CD4-positive, CD25-positive, alpha-beta regulatory T cell (primary cell): ENCODE results near the gene ABCA8. TPM values are rescaled to one million over a fixed set of nuclear protein-coding genes. Genes with fewer than 3 reads are reported as not detected.

Experiments
- ATAC-seq, 2 donors: fragments of 150-1000 bp; cut with Tn5 transposase; one replicate each; pipeline ENCODE4 v1.10.0; 2021; ENCODE audit warnings: low read depth in 2 of 2, moderate number of reproducible peaks in 2 of 2, moderate library complexity in 1 of 2
- DNase-seq, 3 donors: peaks; one replicate each; pipeline versions ENCODE4 v3.0.0 to v3.0.0-alpha.2; 2012 to 2022; ENCODE audit warnings: mixed read lengths in 1 of 3
- H3K27ac ChIP-seq: one replicate; pipeline ENCODE4 v1.7.0; 2013; ENCODE audit warnings: mild to moderate bottlenecking, low read length; ENCODE audit not compliant: insufficient read depth, poor library complexity, severe bottlenecking
- H3K27me3 ChIP-seq: one replicate; pipeline ENCODE4 v1.7.0; 2013; ENCODE audit warnings: low read length; ENCODE audit not compliant: control insufficient read depth, insufficient read depth
- H3K36me3 ChIP-seq: one replicate; pipeline ENCODE4 v1.7.0; 2013; ENCODE audit warnings: mild to moderate bottlenecking, low read length, moderate library complexity; ENCODE audit not compliant: control insufficient read depth, insufficient read depth
- H3K4me1 ChIP-seq: 2 replicates; pipeline ENCODE4 v1.7.0; 2013; ENCODE audit warnings: mild to moderate bottlenecking, low read length; ENCODE audit not compliant: insufficient read depth, control insufficient read depth, poor library complexity, severe bottlenecking
- H3K4me3 ChIP-seq: one replicate; pipeline ENCODE4 v1.7.0; 2013; ENCODE audit warnings: low read depth, mild to moderate bottlenecking, low read length, moderate library complexity
- H3K9me3 ChIP-seq, 2 experiments: 1 replicate in 1 of 2; 2 replicates in 1 of 2; pipeline ENCODE4 v1.7.0; 2013; ENCODE audit warnings: low read length in 2 of 2, mild to moderate bottlenecking in 1 of 2, moderate library complexity in 1 of 2; ENCODE audit not compliant: control insufficient read depth in 2 of 2
- H3K27ac Mint-ChIP-seq, 3 donors: one replicate each; pipeline ENCODE4 v1.8.0; 2020 to 2022; ENCODE audit warnings: mild to moderate bottlenecking in 3 of 3, mixed read lengths in 3 of 3, moderate library complexity in 2 of 3
- H3K27me3 Mint-ChIP-seq: one replicate; pipeline ENCODE4 v1.8.0; 2022; ENCODE audit warnings: mild to moderate bottlenecking, mixed read lengths
- H3K36me3 Mint-ChIP-seq: one replicate; pipeline ENCODE4 v1.8.0; 2020; ENCODE audit warnings: mixed read lengths
- H3K4me1 Mint-ChIP-seq, 4 donors: one replicate each; pipeline ENCODE4 v1.8.0; 2020 to 2022; ENCODE audit warnings: mixed read lengths in 4 of 4, mild to moderate bottlenecking in 1 of 4
- H3K4me3 Mint-ChIP-seq, 4 donors: one replicate each; pipeline ENCODE4 v1.8.0; 2020 to 2022; ENCODE audit warnings: mild to moderate bottlenecking in 4 of 4, mixed read lengths in 4 of 4, moderate library complexity in 3 of 4
- H3K9me3 Mint-ChIP-seq, 7 donors: one replicate each; pipeline ENCODE4 v1.8.0; 2020 to 2022; ENCODE audit warnings: mixed read lengths in 7 of 7, mild to moderate bottlenecking in 3 of 7, moderate library complexity in 2 of 7
- polyA plus RNA-seq, 4 donors: library from polyadenylated mRNA; unstranded; fragments of 300-500 nt; fragmentation: Illumina TruSeq; gene quantifications; one replicate each; pipeline ENCODE4 v1.2.3, GENCODE V29; 2021
- total RNA-seq: library from RNA; stranded (reverse); gene quantifications from one replicate; pipeline ENCODE4 v1.2.3, GENCODE V29; 2022

ABCA8 gene
- total and polyA plus RNA-seq, 5 donors from 2014 or later, result not detected

DNA sequence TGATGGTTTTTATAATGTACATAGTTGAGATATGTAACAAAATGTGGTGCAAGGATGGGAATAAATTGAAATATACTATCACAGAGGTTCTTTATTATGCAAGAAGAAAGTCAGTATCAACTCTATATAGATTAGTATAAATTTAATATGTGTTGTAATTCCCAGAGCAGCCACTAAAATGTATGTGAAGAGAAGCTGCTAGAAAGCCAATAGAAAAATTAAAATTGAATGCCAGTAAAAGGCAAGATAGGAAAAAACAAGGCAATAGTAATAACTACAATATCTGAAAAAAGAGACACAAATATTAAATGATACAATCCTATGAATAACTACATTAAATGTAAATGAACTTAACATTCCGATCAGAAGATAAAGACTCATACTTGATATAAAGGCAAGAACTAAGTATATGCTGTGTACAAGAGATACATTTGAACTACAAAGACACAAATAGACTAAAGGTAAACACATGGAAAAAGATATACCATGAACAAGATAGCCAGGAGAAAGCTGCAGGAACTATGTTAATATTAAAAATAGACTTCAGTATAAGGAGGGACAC is 92.0 kb downstream of the ABCA8 start:
- no peak overlapping the region for H3K4me3 ChIP-seq
- H3K27me3 ChIP-seq, result peaks cover 2% of the 10 kb centered on the region
- Mint-ChIP-seq H3K27ac (no peak overlapping the region), H3K9me3 (peaks cover 0 to 6% (median 3%) of the 10 kb centered on the region in 7 donors), H3K36me3 (no peaks in the 10 kb centered on the region), H3K4me3 (no peak overlapping the region), H3K27me3 (peaks cover 4% of the 10 kb centered on the region), H3K4me1 (no peaks in the 10 kb centered on the region)
- no peaks in the 10 kb centered on the region for H3K36me3 ChIP-seq
- no peak for DNase-seq
- H3K27ac ChIP-seq, result no peak overlapping the region
- H3K4me1 ChIP-seq, result no peaks in the 10 kb centered on the region
- ATAC-seq, result no peak
- H3K9me3 ChIP-seq, result no peaks in the 10 kb centered on the region

DNA sequence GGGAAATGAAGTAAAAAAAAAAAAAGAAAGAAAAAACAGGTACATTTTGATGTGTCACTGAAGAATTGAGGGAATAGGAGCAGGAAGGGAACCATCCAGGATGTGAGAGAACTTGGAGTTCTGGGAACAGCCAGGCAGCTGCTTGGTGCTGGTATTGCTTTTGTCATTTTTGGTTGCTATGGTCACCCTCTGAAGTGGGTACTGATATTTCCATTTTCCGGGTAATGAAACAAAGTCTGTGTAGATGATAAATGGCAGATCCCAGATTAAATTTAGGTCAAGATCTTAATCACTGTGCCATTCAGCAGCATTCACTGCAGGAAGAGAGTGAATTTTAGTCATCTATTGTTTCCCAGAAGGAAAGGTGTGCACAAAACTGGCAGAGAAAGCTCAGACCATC is 93.6 kb downstream of the ABCA8 start:
- no peaks in the 10 kb centered on the region for H3K4me1 ChIP-seq
- no peak overlapping the region for H3K4me3 ChIP-seq
- H3K27me3 ChIP-seq, result no peaks in the 10 kb centered on the region
- no peak overlapping the region for H3K27ac Mint-ChIP-seq
- H3K4me1 Mint-ChIP-seq, result no peaks in the 10 kb centered on the region
- H3K27ac ChIP-seq, result no peak overlapping the region
- ATAC-seq (no peak), DNase-seq (no peak)
- no peaks in the 10 kb centered on the region for H3K36me3 ChIP-seq
- H3K27me3 Mint-ChIP-seq, result peaks cover 4% of the 10 kb centered on the region
- H3K36me3 Mint-ChIP-seq, result no peaks in the 10 kb centered on the region
- H3K4me3 Mint-ChIP-seq, result no peak overlapping the region
- H3K9me3 Mint-ChIP-seq, result peaks cover 0 to 8% (median 4%) of the 10 kb centered on the region in 7 donors
- H3K9me3 ChIP-seq, result no peaks in the 10 kb centered on the region

DNA sequence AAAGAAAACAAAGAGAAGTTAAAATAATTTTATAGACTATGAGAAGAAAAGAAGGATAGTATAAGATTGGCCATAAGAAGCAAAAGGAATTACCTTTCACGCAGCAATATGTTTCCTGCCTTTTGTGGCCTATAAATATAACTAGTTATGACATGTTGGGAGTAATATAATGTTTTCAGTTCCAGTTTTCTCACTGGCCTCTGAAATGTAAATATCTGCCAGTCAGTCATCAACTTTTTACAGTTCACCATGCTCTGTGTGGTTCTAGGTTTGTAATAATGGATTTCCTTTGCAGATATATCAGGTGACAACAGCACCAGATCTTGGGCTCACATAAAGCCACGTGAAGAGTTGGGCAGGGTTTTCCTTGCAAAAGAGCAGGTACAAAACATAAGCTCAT is 94.3 kb downstream of the ABCA8 start:
- no peak for ATAC-seq
- no peak overlapping the region for H3K27ac ChIP-seq
- no peak overlapping the region for H3K4me3 Mint-ChIP-seq

DNA sequence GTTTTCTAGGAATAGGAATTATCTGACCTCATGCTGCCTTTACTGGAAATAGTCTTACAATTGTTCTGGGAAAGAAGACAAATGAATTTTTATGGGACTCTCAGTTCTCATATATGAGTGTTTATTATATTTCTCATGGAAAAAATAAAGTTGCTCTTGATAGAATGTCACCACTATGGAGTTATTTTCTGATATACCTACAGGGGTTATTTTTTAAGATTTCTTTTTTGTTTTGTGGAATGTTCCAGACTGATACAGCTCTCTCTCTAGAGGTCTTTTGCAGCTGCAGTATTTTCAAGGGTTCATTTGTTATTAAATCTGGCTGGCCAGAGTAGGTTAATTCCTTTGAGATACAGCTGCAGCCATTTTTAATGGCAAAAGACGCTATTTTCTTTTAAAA is 100.7 kb downstream of the ABCA8 start:
- Histone ChIP-seq H3K4me3 (no peak overlapping the region), H3K9me3 (peaks cover 0 to 1% of the 10 kb centered on the region in 2 experiments), H3K4me1 (no peaks in the 10 kb centered on the region), H3K27me3 (no peaks in the 10 kb centered on the region), H3K27ac (no peak overlapping the region), H3K36me3 (no peaks in the 10 kb centered on the region)
- Mint-ChIP-seq H3K9me3 (peaks cover 0 to 8% (median 3%) of the 10 kb centered on the region in 7 donors), H3K4me3 (no peak overlapping the region), H3K36me3 (no peaks in the 10 kb centered on the region), H3K27ac (no peak overlapping the region), H3K4me1 (no peaks in the 10 kb centered on the region), H3K27me3 (peaks cover 4% of the 10 kb centered on the region)
- ATAC-seq (no peak), DNase-seq (no peak)

More for the DNA sequence above, 94.3 kb downstream of the ABCA8 start:
- no peak overlapping the region for H3K4me3 ChIP-seq
- Mint-ChIP-seq H3K27me3 (peaks cover 4% of the 10 kb centered on the region), H3K27ac (no peak overlapping the region), H3K4me1 (no peaks in the 10 kb centered on the region), H3K36me3 (no peaks in the 10 kb centered on the region), H3K9me3 (peaks cover 0 to 10% (median 4%) of the 10 kb centered on the region in 7 donors)
- H3K4me1 ChIP-seq, result no peaks in the 10 kb centered on the region
- no peak for DNase-seq
- H3K27me3 ChIP-seq, result no peaks in the 10 kb centered on the region
- H3K36me3 ChIP-seq, result no peaks in the 10 kb centered on the region
- no peaks in the 10 kb centered on the region for H3K9me3 ChIP-seq

DNA sequence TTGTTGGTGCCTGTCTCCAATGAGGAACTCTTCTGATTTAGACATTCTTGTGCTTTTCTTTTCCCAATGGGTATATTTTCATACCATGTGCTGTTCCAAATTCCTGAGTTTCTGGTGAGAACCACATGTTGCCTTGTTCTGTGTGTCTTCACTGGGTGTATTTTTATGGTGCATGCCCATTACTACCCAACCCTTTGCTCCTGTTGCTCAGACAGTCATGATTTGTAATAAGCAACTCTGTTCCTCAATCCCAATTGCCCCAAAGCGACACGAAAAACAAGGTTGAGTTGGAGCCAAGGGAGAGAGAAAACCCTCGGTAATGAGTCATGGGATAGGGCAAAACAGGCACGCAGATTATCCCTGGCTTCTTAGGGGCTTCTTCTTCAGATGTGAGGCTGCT is 101.8 kb downstream of the ABCA8 start:
- Histone ChIP-seq H3K27ac (no peak overlapping the region), H3K27me3 (no peaks in the 10 kb centered on the region), H3K4me3 (no peak overlapping the region), H3K9me3 (peaks cover 0 to 1% of the 10 kb centered on the region in 2 experiments), H3K4me1 (no peaks in the 10 kb centered on the region), H3K36me3 (no peaks in the 10 kb centered on the region)
- Mint-ChIP-seq H3K4me1 (no peaks in the 10 kb centered on the region), H3K27me3 (peaks cover under 1% of the 10 kb centered on the region), H3K27ac (no peak overlapping the region), H3K9me3 (peaks cover 0 to 8% (median 3%) of the 10 kb centered on the region in 7 donors), H3K4me3 (no peak overlapping the region), H3K36me3 (no peaks in the 10 kb centered on the region)
- DNase-seq (no peak), ATAC-seq (no peak)

DNA sequence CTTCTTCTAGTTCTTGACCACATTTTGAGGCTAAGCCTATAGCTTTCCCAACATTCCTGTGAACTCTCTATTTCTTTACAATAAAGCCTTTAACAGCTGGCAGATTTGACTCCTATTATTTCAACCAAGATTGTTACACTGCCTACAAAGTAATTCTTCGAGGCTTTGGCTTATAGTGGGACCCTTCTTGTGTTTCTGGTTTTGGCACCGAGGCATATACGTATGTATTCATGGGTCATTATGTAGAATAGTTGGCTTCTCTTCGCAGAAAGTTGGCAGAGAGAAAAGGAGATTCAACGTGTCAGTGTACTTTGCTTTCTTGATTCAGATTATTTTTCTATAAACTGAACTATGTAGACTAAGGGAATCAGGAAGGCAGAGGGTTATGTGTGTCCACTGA is 102.2 kb downstream of the ABCA8 start:
- Histone ChIP-seq H3K9me3 (peaks cover 0 to 1% of the 10 kb centered on the region in 2 experiments), H3K27ac (no peak overlapping the region), H3K4me3 (no peak overlapping the region), H3K36me3 (no peaks in the 10 kb centered on the region), H3K27me3 (no peaks in the 10 kb centered on the region), H3K4me1 (no peaks in the 10 kb centered on the region)
- Mint-ChIP-seq H3K36me3 (no peaks in the 10 kb centered on the region), H3K4me3 (no peak overlapping the region), H3K27me3 (no peaks in the 10 kb centered on the region), H3K9me3 (peaks cover 0 to 8% (median 3%) of the 10 kb centered on the region in 7 donors), H3K27ac (no peak overlapping the region), H3K4me1 (no peaks in the 10 kb centered on the region)
- ATAC-seq (no peak), DNase-seq (no peak)

DNA sequence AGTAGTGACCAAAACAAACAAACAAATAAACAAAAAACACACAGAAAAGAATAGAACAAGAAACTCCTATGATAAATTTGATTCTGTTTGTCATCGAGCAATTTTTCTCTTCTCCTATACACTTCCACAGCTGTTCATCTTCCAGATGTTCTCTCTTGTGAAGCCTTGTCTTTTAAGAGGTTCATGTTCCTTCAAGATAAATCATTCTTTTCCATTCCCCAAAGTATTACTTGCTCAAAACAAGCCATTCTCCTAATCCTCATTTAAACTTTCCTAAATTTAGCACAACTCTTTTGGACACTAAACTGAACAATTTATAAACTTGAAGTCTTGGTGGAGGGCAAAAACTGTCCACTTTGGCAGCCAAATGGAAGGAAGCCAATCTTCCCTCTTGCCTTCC is 103.3 kb downstream of the ABCA8 start:
- Mint-ChIP-seq H3K9me3 (peaks cover 0 to 8% (median 3%) of the 10 kb centered on the region in 7 donors), H3K27ac (no peak overlapping the region), H3K27me3 (no peaks in the 10 kb centered on the region), H3K36me3 (no peaks in the 10 kb centered on the region), H3K4me1 (no peaks in the 10 kb centered on the region), H3K4me3 (no peak overlapping the region)
- H3K27me3 ChIP-seq, result no peaks in the 10 kb centered on the region
- H3K9me3 ChIP-seq, result peaks cover 0 to 1% of the 10 kb centered on the region in 2 experiments
- ATAC-seq (no peak), DNase-seq (no peak)
- H3K4me1 ChIP-seq, result no peaks in the 10 kb centered on the region
- H3K4me3 ChIP-seq, result no peak overlapping the region
- no peaks in the 10 kb centered on the region for H3K36me3 ChIP-seq
- H3K27ac ChIP-seq, result no peak overlapping the region

DNA sequence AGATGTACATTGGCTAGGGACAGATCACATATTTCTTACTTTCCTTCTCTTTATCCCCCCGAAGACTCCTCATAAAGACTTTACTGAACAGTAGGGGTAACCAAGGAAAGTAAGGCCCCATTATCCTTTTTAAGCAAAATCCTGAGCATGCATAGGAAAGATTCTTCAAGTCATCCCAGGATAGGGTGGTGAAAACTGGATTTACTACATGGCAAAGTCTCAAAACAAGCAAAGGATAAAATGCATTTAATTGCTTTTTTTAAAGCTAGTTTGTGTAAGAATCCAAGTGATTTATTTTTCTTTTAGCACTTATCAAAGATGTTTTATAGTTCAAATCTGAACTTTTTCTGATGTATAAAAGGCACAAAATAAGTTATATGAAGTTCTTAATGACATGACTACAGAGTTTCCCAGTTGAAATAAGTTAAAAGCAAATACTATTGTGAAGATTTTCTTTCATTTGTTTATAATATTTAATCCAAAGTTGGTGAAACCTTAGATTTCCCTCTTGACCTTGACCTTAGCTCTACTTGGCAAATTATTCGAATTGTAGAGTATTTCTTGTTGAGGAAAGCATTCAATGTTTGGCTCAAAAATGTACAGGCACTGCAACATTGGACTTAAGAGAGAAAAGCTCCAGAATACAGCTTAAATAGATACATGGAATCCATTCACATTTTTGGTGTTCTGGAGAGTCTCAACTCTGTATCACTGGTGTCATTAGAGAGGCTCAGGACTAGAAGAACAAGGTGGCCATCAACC is 104.3 kb downstream of the ABCA8 start:
- no peaks in the 10 kb centered on the region for H3K36me3 ChIP-seq
- Mint-ChIP-seq H3K9me3 (peaks cover 0 to 8% (median 0%) of the 10 kb centered on the region in 7 donors), H3K36me3 (no peaks in the 10 kb centered on the region), H3K4me3 (no peak overlapping the region), H3K27me3 (no peaks in the 10 kb centered on the region), H3K4me1 (no peaks in the 10 kb centered on the region), H3K27ac (no peak overlapping the region)
- H3K4me1 ChIP-seq, result no peaks in the 10 kb centered on the region
- H3K9me3 ChIP-seq, result peaks cover 0 to 1% of the 10 kb centered on the region in 2 experiments
- H3K4me3 ChIP-seq, result no peak overlapping the region
- no peak for ATAC-seq
- no peaks in the 10 kb centered on the region for H3K27me3 ChIP-seq
- no peak overlapping the region for H3K27ac ChIP-seq
- no peak for DNase-seq
